Endothelial cell of umbilical vein (primary cell): ENCODE measurements around the gene CHKB. TPM values are rescaled to one million over a fixed set of nuclear protein-coding genes. Genes with fewer than 3 reads are reported as not detected.

ENCODE experiments used
- BruUV-seq: library from RNA; stranded (reverse); fragments of 400-500 nt; replicated peaks from 2 replicates; lab custom pipeline; 2021; lab: Mats Ljungman, UMichigan
- CTCF ChIA-PET: fragments of 300-600, 350-600 bp; sonication (Branson Sonifier 250); formaldehyde crosslinking; loops from one replicate; lab custom pipeline; 2021; ENCODE audit warnings: antibody characterized with exemption, inconsistent platforms; lab: Charles Lee
- POLR2A ChIA-PET: fragments of 300-600, 350-600 bp; sonication (Branson Sonifier 250); formaldehyde crosslinking; loops from one replicate; lab custom pipeline; 2021; ENCODE audit warnings: antibody characterized with exemption, inconsistent platforms; lab: Charles Lee
- DNase-seq: peaks from one replicate; pipeline ENCODE4 v3.0.0-alpha.2; 2011; ENCODE audit warnings: low read depth, low spot score
- FAIRE-seq: peaks from 2 replicates; lab custom pipeline; 2011; peaks lifted over from hg19 to GRCh38; lab: Jason Lieb, UNC
- H2AFZ ChIP-seq: 2 replicates; pipeline ENCODE4 v1.6.0; 2012; ENCODE audit warnings: low read depth, low read length, control low read depth, inconsistent platforms
- H3K27ac ChIP-seq: 2 replicates; pipeline ENCODE4 v1.5.1; 2011; ENCODE audit warnings: low read depth, mild to moderate bottlenecking, control low read depth, low read length, moderate library complexity; ENCODE audit not compliant: insufficient read depth
- H3K27me3 ChIP-seq, 2 experiments: 2 replicates each; pipeline versions ENCODE4 v1.6.0 to v1.6.1; 2011; ENCODE audit warnings: low read length in 2 of 2, mixed read lengths in 1 of 2; ENCODE audit not compliant: control insufficient read depth in 2 of 2, insufficient read depth in 2 of 2
- H3K36me3 ChIP-seq, 2 experiments: 2 replicates in 1 of 2; 3 replicates in 1 of 2; pipeline ENCODE4 v1.5.1; 2011; ENCODE audit warnings: low read length in 2 of 2, mild to moderate bottlenecking in 1 of 2, moderate library complexity in 1 of 2; ENCODE audit not compliant: control insufficient read depth in 2 of 2, insufficient read depth in 2 of 2; ENCODE audit errors: extremely low read depth in 1 of 2
- H3K4me1 ChIP-seq: 3 replicates; pipeline ENCODE4 v1.5.1; 2011; ENCODE audit warnings: mild to moderate bottlenecking, low read length; ENCODE audit not compliant: control insufficient read depth, insufficient read depth; ENCODE audit errors: extremely low read depth
- H3K4me2 ChIP-seq: 2 replicates; pipeline ENCODE4 v1.6.1; 2011; ENCODE audit warnings: low read length, control low read depth, mixed read lengths; ENCODE audit not compliant: insufficient read depth
- H3K4me3 ChIP-seq, 3 experiments: fragments of 200-600 bp in 1 of 3; sonication (generic), shearing (Covaris generic) in 1 of 3; replicated peaks in 1 of 3; 2 replicates each; pipeline ENCODE4 v1.5.1; 2011 to 2016; ENCODE audit warnings: control low read depth in 3 of 3, low read length in 3 of 3, mild to moderate bottlenecking in 2 of 3, inconsistent platforms in 1 of 3, low read depth in 1 of 3, moderate library complexity in 1 of 3; ENCODE audit not compliant: insufficient read depth in 1 of 3
- H3K79me2 ChIP-seq: 2 replicates; pipeline ENCODE4 v1.6.0; 2012; ENCODE audit warnings: low read length, inconsistent platforms; ENCODE audit not compliant: control insufficient read depth, insufficient read depth
- H3K9ac ChIP-seq: replicated peaks from 2 replicates; pipeline ENCODE3; 2011; ENCODE audit warnings: low read length, control low read depth; ENCODE audit not compliant: insufficient read depth; ENCODE audit errors: extremely low read depth
- H3K9me1 ChIP-seq: replicated peaks from 3 replicates; pipeline ENCODE4 v1.6.0; 2011; ENCODE audit warnings: mild to moderate bottlenecking, low read length; ENCODE audit not compliant: control insufficient read depth, insufficient read depth; ENCODE audit errors: extremely low read depth
- H3K9me3 ChIP-seq: replicated peaks from 2 replicates; pipeline ENCODE4 v1.5.1; 2012; ENCODE audit warnings: low read length, inconsistent platforms; ENCODE audit not compliant: control insufficient read depth, insufficient read depth
- H4K20me1 ChIP-seq: replicated peaks from 2 replicates; pipeline ENCODE3; 2011; ENCODE audit warnings: mild to moderate bottlenecking, low read length; ENCODE audit not compliant: control insufficient read depth, insufficient read depth; ENCODE audit errors: extremely low read depth
- FOS ChIP-seq: IDR thresholded peaks from 2 replicates; pipeline ENCODE4 v1.6.1; 2011; ENCODE audit warnings: mild to moderate bottlenecking, low read length, moderate library complexity, borderline replicate concordance; ENCODE audit not compliant: insufficient read depth
- MYC ChIP-seq: IDR thresholded peaks from one replicate; pipeline ENCODE4 v1.6.1; 2011; ENCODE audit warnings: mild to moderate bottlenecking, low read depth, low read length
- POLR2A ChIP-seq: IDR thresholded peaks from 2 replicates; pipeline ENCODE4 v1.6.1; 2012; ENCODE audit warnings: low read depth, mild to moderate bottlenecking, control low read depth, low read length
- dilution Hi-C: fragments of 300-500 bp; cut with MboI; formaldehyde crosslinking; loops from one replicate; pipeline ENCODE4 v1.15.0; 2019; ENCODE audit warnings: low sequenced_read_pairs; ENCODE audit not compliant: extremely low pct_ligation_motif_present
- intact Hi-C: fragments of 100-400 bp; cut with micrococcal nuclease; formaldehyde crosslinking; loops from one replicate; pipeline ENCODE4 v1.10.0; 2022
- polyA plus RNA-seq, 4 experiments: library from polyadenylated mRNA; depleted of rRNA in 3 of 4; stranded (reverse) in 3 of 4; unstranded in 1 of 4; fragments of >200 nt; gene quantifications; 2 replicates each; pipeline versions ENCODE4 v1.2.1 to v1.2.3, GENCODE V29; 2011 to 2012; ENCODE audit warnings: missing spikeins in 1 of 4
- total RNA-seq: library from RNA; stranded (reverse); gene quantifications from 2 replicates; pipeline ENCODE4 v1.2.3, GENCODE V29; 2021
- TF ChIP-seq, protein P1 (sequence below), 2 donors: IDR thresholded peaks; 1 replicate in 1 of 2; 2 replicates in 1 of 2; pipeline ENCODE4 v1.5.1; 2011; ENCODE audit warnings: low read length in 2 of 2, mild to moderate bottlenecking in 2 of 2, moderate library complexity in 2 of 2, control low read depth in 1 of 2, inconsistent platforms in 1 of 2, low read depth in 1 of 2; ENCODE audit not compliant: insufficient read depth in 1 of 2; ENCODE audit errors: extremely low read depth in 1 of 2

CHKB gene
- total and polyA plus RNA-seq, 2 donors (not counting 3 experiments of a cell fraction or from before 2014, with no cell fraction given), result 62.4 to 70.6 TPM

DNA sequence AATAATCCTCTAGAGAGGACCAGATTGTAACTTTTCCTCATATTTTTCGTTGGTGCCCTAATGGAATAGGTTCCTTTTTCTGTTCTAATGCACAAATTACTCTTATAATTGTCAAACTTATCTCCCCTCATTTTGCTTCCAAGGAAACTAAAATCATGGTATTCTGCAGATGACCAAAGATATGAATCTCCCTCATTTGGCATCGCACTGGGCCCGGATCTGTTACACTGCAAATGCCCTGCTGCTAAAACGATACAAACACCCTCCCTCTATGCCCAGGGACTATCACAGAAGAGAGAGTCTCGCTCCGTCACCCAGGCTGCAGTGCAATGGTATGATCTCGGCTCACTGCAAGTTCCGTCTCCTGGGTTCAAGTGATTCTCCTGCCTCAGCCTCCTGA is 29.3 kb downstream of the CHKB start:
- intact Hi-C loops, result no loop called here
- no peak overlapping the region for H3K4me2 ChIP-seq
- H3K27ac ChIP-seq, result no peak overlapping the region
- no peaks in the 10 kb centered on the region for H3K4me1 ChIP-seq
- H3K9me3 ChIP-seq, result no peaks in the 10 kb centered on the region
- DNase-seq (no peak), FAIRE-seq (no peak)
- ChIA-PET CTCF (interaction anchor here (1.0 kb wide), 1 partner anchor 9 kb away, joined by 3 read pairs; the partner anchor contains the start of gene SYCE3), POLR2A (no interaction called here)
- no TSS peak for BruUV-seq
- H3K36me3 ChIP-seq, result no peaks in the 10 kb centered on the region
- H3K79me2 ChIP-seq, result no peaks in the 10 kb centered on the region
- H3K27me3 ChIP-seq, result peaks cover 17 to 25% of the 10 kb centered on the region in 2 experiments
- TF ChIP-seq, protein P1, sequence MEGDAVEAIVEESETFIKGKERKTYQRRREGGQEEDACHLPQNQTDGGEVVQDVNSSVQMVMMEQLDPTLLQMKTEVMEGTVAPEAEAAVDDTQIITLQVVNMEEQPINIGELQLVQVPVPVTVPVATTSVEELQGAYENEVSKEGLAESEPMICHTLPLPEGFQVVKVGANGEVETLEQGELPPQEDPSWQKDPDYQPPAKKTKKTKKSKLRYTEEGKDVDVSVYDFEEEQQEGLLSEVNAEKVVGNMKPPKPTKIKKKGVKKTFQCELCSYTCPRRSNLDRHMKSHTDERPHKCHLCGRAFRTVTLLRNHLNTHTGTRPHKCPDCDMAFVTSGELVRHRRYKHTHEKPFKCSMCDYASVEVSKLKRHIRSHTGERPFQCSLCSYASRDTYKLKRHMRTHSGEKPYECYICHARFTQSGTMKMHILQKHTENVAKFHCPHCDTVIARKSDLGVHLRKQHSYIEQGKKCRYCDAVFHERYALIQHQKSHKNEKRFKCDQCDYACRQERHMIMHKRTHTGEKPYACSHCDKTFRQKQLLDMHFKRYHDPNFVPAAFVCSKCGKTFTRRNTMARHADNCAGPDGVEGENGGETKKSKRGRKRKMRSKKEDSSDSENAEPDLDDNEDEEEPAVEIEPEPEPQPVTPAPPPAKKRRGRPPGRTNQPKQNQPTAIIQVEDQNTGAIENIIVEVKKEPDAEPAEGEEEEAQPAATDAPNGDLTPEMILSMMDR (IDR thresholded peaks at IDR 0.05; ENCODE audit: extremely low read depth in 1 of 2, insufficient read depth in 1 of 2, low read depth in 1 of 2, low read length in 2 of 2), result no peak
- no peak for TF ChIP-seq POLR2A
- no peaks in the 10 kb centered on the region for H4K20me1 ChIP-seq
- no peaks in the 10 kb centered on the region for H3K9me1 ChIP-seq
- H3K4me3 ChIP-seq, result no peak overlapping the region
- no peak overlapping the region for H2AFZ ChIP-seq
- dilution Hi-C loops, result no loop called here
- H3K9ac ChIP-seq, result no peak overlapping the region

DNA sequence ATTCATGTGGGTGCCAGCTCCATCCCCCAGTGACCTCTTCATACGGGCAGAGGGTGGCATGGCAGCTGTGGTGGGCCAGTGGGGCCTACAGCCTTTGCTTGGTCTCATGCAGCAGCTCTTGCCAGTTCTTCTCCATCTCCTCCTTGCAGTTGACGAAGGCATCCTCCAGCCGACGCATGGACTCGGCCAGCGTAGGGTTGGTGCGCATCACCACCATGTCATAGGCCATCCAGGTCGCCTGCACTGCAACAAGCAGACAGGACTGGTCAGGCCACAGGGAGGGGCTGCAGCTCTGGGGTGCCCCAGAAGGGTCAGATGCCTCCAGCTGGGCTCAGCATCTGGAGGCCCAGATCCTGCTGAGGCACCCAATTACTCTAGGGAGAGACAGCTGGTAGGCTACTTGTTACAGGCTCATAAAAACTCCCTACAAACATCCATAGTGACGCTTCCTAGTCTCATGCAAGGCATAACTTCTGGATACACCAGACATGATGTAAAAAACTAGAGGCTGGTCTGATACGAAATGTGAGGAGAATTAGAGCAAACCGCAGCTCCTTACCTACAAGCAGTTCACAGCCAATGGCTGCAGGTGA is 31.4 kb downstream of the CHKB start:
- H2AFZ ChIP-seq, result no peak overlapping the region
- dilution Hi-C loops, result no loop called here
- intact Hi-C loops, result no loop called here
- TF ChIP-seq MYC (no peak), FOS (no peak)
- no peak overlapping the region for H3K4me3 ChIP-seq
- H3K27me3 ChIP-seq, result peaks cover 27 to 36% of the 10 kb centered on the region in 2 experiments
- H3K36me3 ChIP-seq, result no peaks in the 10 kb centered on the region
- no peak overlapping the region for H3K27ac ChIP-seq
- no peaks in the 10 kb centered on the region for H3K9me3 ChIP-seq
- no peaks in the 10 kb centered on the region for H3K4me1 ChIP-seq
- no peaks in the 10 kb centered on the region for H4K20me1 ChIP-seq
- POLR2A ChIA-PET, result no interaction called here
- no peaks in the 10 kb centered on the region for H3K9me1 ChIP-seq
- FAIRE-seq (no peak), DNase-seq (no peak)
- H3K79me2 ChIP-seq, result no peaks in the 10 kb centered on the region
- no peak overlapping the region for H3K4me2 ChIP-seq
- no peak overlapping the region for H3K9ac ChIP-seq
- CTCF ChIA-PET, result interaction anchor here (0.6 to 2.8 kb wide), 4 partner anchors 8 to 26 kb away, joined by 3 to 11 read pairs (median 6); partner anchors contain the start of genes SCO2 and SYCE3
- BruUV-seq, result no TSS peak
